Cardiac muscle cell (in vitro differentiated cells and primary cell): Measurements from ENCODE around the gene MGLL. TPM values are rescaled to one million over a fixed set of nuclear protein-coding genes. Genes with fewer than 3 reads are reported as not detected.

Experiments
- DNase-seq, 2 donors: peaks; one replicate each; pipeline versions ENCODE4 v3.0.0 to v3.0.0-alpha.2; 2010 to 2017; ENCODE audit warnings: low read depth in 1 of 2, low spot score in 1 of 2
- H3K27ac ChIP-seq: fragments of 200-600 bp; sonication (generic); 2 replicates; pipeline ENCODE4 v1.5.1; 2016
- H3K27me3 ChIP-seq: fragments of 200-600 bp; sonication (generic); 2 replicates; pipeline ENCODE4 v1.6.0; 2016; ENCODE audit warnings: control low read depth
- H3K36me3 ChIP-seq: fragments of 200-600 bp; sonication (generic); 2 replicates; pipeline ENCODE4 v1.5.1; 2016; ENCODE audit warnings: control low read depth
- H3K4me1 ChIP-seq: fragments of 200-600 bp; sonication (generic); 2 replicates; pipeline ENCODE4 v1.8.1; 2017; ENCODE audit warnings: low read depth, mild to moderate bottlenecking, mixed run types
- H3K4me3 ChIP-seq: fragments of 200-600 bp; sonication (generic); 2 replicates; pipeline ENCODE4 v1.5.1; 2016; ENCODE audit warnings: mild to moderate bottlenecking
- H3K9me3 ChIP-seq: fragments of 200-600 bp; sonication (generic); 2 replicates; pipeline ENCODE4 v1.5.1; 2017; ENCODE audit warnings: low read depth, mild to moderate bottlenecking, control low read depth
- polyA plus RNA-seq: library from polyadenylated mRNA; unstranded; fragments of >200 nt; fragmentation: Nextera tagmentation; extraction: Ambion mirVana; gene quantifications from 2 replicates; pipeline ENCODE4 v1.2.1, GENCODE V29; 2016
- total RNA-seq: library from RNA; depleted of rRNA; stranded (reverse); fragments of >200 nt; gene quantifications from 2 replicates; pipeline ENCODE4 v1.2.3, GENCODE V29; 2016
- TF ChIP-seq, protein P1 (sequence below): IDR thresholded peaks from 2 replicates; pipeline ENCODE4 v1.5.1; 2012; ENCODE audit warnings: low read depth, mild to moderate bottlenecking, low read length

The MGLL gene
- total and polyA plus RNA-seq, 2 experiments from 2014 or later: 1.0 TPM

DNA sequence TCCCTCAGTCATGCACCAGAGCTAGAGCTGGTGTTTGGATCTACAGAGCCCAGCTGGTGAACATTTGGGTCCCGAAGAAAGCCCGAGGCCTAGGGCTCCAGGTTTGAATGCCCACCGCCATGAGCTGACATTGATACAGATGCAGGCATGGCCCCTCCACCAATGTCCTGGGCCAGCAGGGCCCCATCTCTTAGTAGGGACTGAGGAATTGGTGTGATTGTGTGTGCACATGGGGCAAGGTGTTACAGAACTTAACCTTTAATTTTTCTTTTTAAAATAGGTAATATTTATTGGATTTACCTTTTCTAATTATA, 182.3 kb downstream of the MGLL start:
- no peaks in the 10 kb centered on the region for H3K27me3 ChIP-seq

GRCh38 chr3:127639173-127640041, 182.9 kb downstream of the MGLL start:
- no peak overlapping the region for H3K4me3 ChIP-seq
- no peaks in the 10 kb centered on the region for H3K36me3 ChIP-seq
- TF ChIP-seq, protein P1, sequence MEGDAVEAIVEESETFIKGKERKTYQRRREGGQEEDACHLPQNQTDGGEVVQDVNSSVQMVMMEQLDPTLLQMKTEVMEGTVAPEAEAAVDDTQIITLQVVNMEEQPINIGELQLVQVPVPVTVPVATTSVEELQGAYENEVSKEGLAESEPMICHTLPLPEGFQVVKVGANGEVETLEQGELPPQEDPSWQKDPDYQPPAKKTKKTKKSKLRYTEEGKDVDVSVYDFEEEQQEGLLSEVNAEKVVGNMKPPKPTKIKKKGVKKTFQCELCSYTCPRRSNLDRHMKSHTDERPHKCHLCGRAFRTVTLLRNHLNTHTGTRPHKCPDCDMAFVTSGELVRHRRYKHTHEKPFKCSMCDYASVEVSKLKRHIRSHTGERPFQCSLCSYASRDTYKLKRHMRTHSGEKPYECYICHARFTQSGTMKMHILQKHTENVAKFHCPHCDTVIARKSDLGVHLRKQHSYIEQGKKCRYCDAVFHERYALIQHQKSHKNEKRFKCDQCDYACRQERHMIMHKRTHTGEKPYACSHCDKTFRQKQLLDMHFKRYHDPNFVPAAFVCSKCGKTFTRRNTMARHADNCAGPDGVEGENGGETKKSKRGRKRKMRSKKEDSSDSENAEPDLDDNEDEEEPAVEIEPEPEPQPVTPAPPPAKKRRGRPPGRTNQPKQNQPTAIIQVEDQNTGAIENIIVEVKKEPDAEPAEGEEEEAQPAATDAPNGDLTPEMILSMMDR: no peak
- DNase-seq: no peak
- H3K4me1 ChIP-seq: no peaks in the 10 kb centered on the region
- H3K27ac ChIP-seq: no peak overlapping the region
- no peaks in the 10 kb centered on the region for H3K27me3 ChIP-seq
- H3K9me3 ChIP-seq: no peaks in the 10 kb centered on the region

More for the DNA sequence above, 182.3 kb downstream of the MGLL start:
- Histone ChIP-seq H3K9me3 (no peaks in the 10 kb centered on the region), H3K27ac (no peak overlapping the region), H3K36me3 (no peaks in the 10 kb centered on the region), H3K4me1 (no peaks in the 10 kb centered on the region), H3K4me3 (no peak overlapping the region)
- no peak for DNase-seq
- TF ChIP-seq, protein P1: no peak

Other genes starting within 250 kb of the MGLL start
- gene TPRA1, start 231.8 kb downstream of the MGLL start, total RNA-seq: 41.0 and 43.3 TPM in 2 replicates
- 39.9 and 40.7 TPM in 2 replicates for gene TPRA1, start 231.8 kb downstream of the MGLL start, polyA plus RNA-seq
- gene MCM2, start 224.1 kb downstream of the MGLL start, total RNA-seq: 43.5 and 76.4 TPM in 2 replicates
- 33.3 and 41.7 TPM in 2 replicates for gene MCM2, start 224.1 kb downstream of the MGLL start, polyA plus RNA-seq
- 18.3 and 24.9 TPM in 2 replicates for gene PODXL2, start 193.3 kb downstream of the MGLL start, total RNA-seq
- 16.0 and 16.3 TPM in 2 replicates for gene PODXL2, start 193.3 kb downstream of the MGLL start, polyA plus RNA-seq
- gene ABTB1, start 149.6 kb downstream of the MGLL start, total RNA-seq: 3.9 and 8.0 TPM in 2 replicates
- gene ABTB1, start 149.6 kb downstream of the MGLL start, polyA plus RNA-seq: 17.1 and 30.4 TPM in 2 replicates
- gene KBTBD12, start 92.7 kb upstream of the MGLL start, total RNA-seq: 0.14 and 0.66 TPM in 2 replicates
- gene KBTBD12, start 92.7 kb upstream of the MGLL start, polyA plus RNA-seq: 0.02 and 0.91 TPM in 2 replicates
- 92.4 and 125 TPM in 2 replicates for gene SEC61A1, start 229.9 kb upstream of the MGLL start, total RNA-seq
- 95.1 and 133 TPM in 2 replicates for gene SEC61A1, start 229.9 kb upstream of the MGLL start, polyA plus RNA-seq